GM19240 (cell line): ENCODE data around the gene SLC9C2.
"Not testable (repeated sequence)": the region's sequence is repeated elsewhere in the genome, so short reads cannot be mapped to it uniquely, and the experiment has no call there.

Source experiments
- DNase-seq: peaks from one replicate; pipeline ENCODE4 v3.0.0; 2011; ENCODE audit warnings: low spot score; ENCODE audit not compliant: insufficient read length

SLC9C2 gene

GRCh38 chr1:173462666-173463065, 140.2 kb downstream of the SLC9C2 start:
- not testable (repeated sequence) for DNase-seq

GRCh38 chr1:173459885-173460284, 143.0 kb downstream of the SLC9C2 start:
- no peak for DNase-seq

GRCh38 chr1:173454966-173455524, 147.8 kb downstream of the SLC9C2 start:
- no peak for DNase-seq

- DNase-seq, result no peak
Observed at GRCh38 chr1:173453982-173454381, 148.9 kb downstream of the SLC9C2 start.

- DNase-seq, result no peak
Observed at GRCh38 chr1:173451981-173452380, 150.9 kb downstream of the SLC9C2 start.
